Gastrocnemius medialis (tissue), 4 donors: ENCODE results near the gene C19orf25. TPM values are rescaled to one million over a fixed set of nuclear protein-coding genes. Genes with fewer than 3 reads are reported as not detected.

ENCODE experiments used
- ATAC-seq, 2 donors: fragments of 150-250 bp; one replicate each; pipeline ENCODE4 v1.9.1; 2016
- DNase-seq, 2 donors: peaks; one replicate each; pipeline ENCODE4 v3.0.0-alpha.2; 2019
- H3K27ac ChIP-seq, 4 donors: fragments of 200-600 bp; sonication (generic); 1 replicate in 1 of 4; 2 replicates in 3 of 4; pipeline ENCODE4 v1.5.1; 2016 to 2018; ENCODE audit warnings: mild to moderate bottlenecking in 2 of 4, moderate library complexity in 1 of 4
- H3K27me3 ChIP-seq, 3 donors: fragments of 200-600 bp; sonication (generic) in 2 of 3; 1 replicate in 1 of 3; 2 replicates in 2 of 3; pipeline versions ENCODE4 v1.5.1 to v1.6.0; 2016 to 2019; ENCODE audit warnings: mild to moderate bottlenecking in 1 of 3, moderate library complexity in 1 of 3
- H3K36me3 ChIP-seq, 2 donors: fragments of 200-600 bp; sonication (generic) in 1 of 2; one replicate each; pipeline ENCODE4 v1.5.1; 2017 to 2018
- H3K4me1 ChIP-seq, 2 donors: fragments of 200-600 bp; sonication (generic) in 1 of 2; one replicate each; pipeline ENCODE4 v1.5.1; 2016 to 2017; ENCODE audit warnings: mild to moderate bottlenecking in 2 of 2
- H3K4me3 ChIP-seq, 4 donors: fragments of 200-600 bp; sonication (generic) in 3 of 4; 1 replicate in 1 of 4; 2 replicates in 3 of 4; pipeline ENCODE4 v1.5.1; 2016 to 2019; ENCODE audit warnings: mild to moderate bottlenecking in 2 of 4
- H3K9me3 ChIP-seq, 3 donors: fragments of 200-600 bp; sonication (generic) in 2 of 3; 1 replicate in 1 of 3; 2 replicates in 2 of 3; pipeline ENCODE4 v1.5.1; 2016 to 2019
- CTCF ChIP-seq, 5 experiments: fragments of 450-650 bp in 3 of 5; fragments of 200-600 bp in 2 of 5; sonication (generic) in 2 of 5; IDR thresholded peaks in 4 of 5; conservative IDR thresholded peaks in 1 of 5; 1 replicate in 4 of 5; 2 replicates in 1 of 5; pipeline ENCODE4 v1.5.1; 2016 to 2019; ENCODE audit warnings: antibody characterized with exemption in 5 of 5, mild to moderate bottlenecking in 3 of 5, moderate library complexity in 3 of 5
- POLR2A ChIP-seq, 2 donors: fragments of 450-650 bp; IDR thresholded peaks; one replicate each; pipeline ENCODE4 v1.6.1; 2017; ENCODE audit warnings: antibody characterized with exemption in 2 of 2, mild to moderate bottlenecking in 2 of 2, moderate library complexity in 2 of 2
- in situ Hi-C, 4 donors: fragments of 200-750 bp; cut with MboI; loops; one replicate each; pipeline versions ENCODE4 v1.15.0 to v1.8.0; 2017; ENCODE audit warnings: low sequenced_read_pairs in 4 of 4
- intact Hi-C: fragments of 100-400 bp; cut with DNase I; formaldehyde crosslinking; loops from one replicate; pipeline ENCODE4 v1.15.1; 2023; ENCODE audit warnings: low total_unique reads
- total RNA-seq, 4 donors: library from RNA; depleted of rRNA; stranded (reverse); fragments of >200 nt; gene quantifications; one replicate each; pipeline versions ENCODE4 v1.1.0 to v1.2.3, GENCODE V29; 2016

The C19orf25 gene
- total RNA-seq, 4 donors from 2014 or later: 18.7 to 25.7 (median 19.9) TPM

GRCh38 chr19:1497578-1498235 lies 18.7 kb upstream of the C19orf25 start:
- no peaks in the 10 kb centered on the region for H3K9me3 ChIP-seq
- no peaks in the 10 kb centered on the region for H3K36me3 ChIP-seq
- H3K27ac ChIP-seq: no peak overlapping the region
- no peak for ATAC-seq
- H3K27me3 ChIP-seq: peaks cover 7 to 17% (median 16%) of the 10 kb centered on the region in 3 donors
- intact Hi-C loops (no loop called here), in situ Hi-C loops (no loop called here)
- H3K4me3 ChIP-seq: no peak overlapping the region
- no peak for TF ChIP-seq CTCF (IDR thresholded peaks at IDR 0.05 in 4 of 5, conservative IDR thresholded peaks at IDR 0.05 in 1 of 5)
- no peak for TF ChIP-seq POLR2A (IDR thresholded peaks at IDR 0.05)
- no peak for DNase-seq
- no peaks in the 10 kb centered on the region for H3K4me1 ChIP-seq

- peaks cover 6 to 17% (median 16%) of the 10 kb centered on the region in 3 donors for H3K27me3 ChIP-seq
- no peak for ATAC-seq
- no peak overlapping the region for H3K27ac ChIP-seq
- no peak for TF ChIP-seq POLR2A (IDR thresholded peaks at IDR 0.05)
- H3K36me3 ChIP-seq: no peaks in the 10 kb centered on the region
- intact Hi-C loops (no loop called here), in situ Hi-C loops (no loop called here)
- H3K9me3 ChIP-seq: no peaks in the 10 kb centered on the region
- no peak overlapping the region for H3K4me3 ChIP-seq
- no peaks in the 10 kb centered on the region for H3K4me1 ChIP-seq
- no peak for DNase-seq
Measured at GRCh38 chr19:1496714-1497577, 17.9 kb upstream of the C19orf25 start.

GRCh38 chr19:1495799-1496713 lies 17.0 kb upstream of the C19orf25 start:
- DNase-seq (no peak), ATAC-seq (no peak)
- Histone ChIP-seq H3K4me3 (no peak overlapping the region), H3K4me1 (peaks cover 4 to 5% of the 10 kb centered on the region in 2 donors), H3K36me3 (no peaks in the 10 kb centered on the region), H3K9me3 (no peaks in the 10 kb centered on the region), H3K27ac (no peak overlapping the region), H3K27me3 (peaks cover 6 to 16% (median 14%) of the 10 kb centered on the region in 3 donors)
- TF ChIP-seq CTCF (IDR thresholded peaks at IDR 0.05 in 4 of 5, conservative IDR thresholded peaks at IDR 0.05 in 1 of 5): no peak
- no peak for TF ChIP-seq POLR2A (IDR thresholded peaks at IDR 0.05)
- in situ Hi-C loops (no loop called here), intact Hi-C loops (no loop called here)

- TF ChIP-seq POLR2A (IDR thresholded peaks at IDR 0.05) (no peak), CTCF (IDR thresholded peaks at IDR 0.05 in 4 of 5, conservative IDR thresholded peaks at IDR 0.05 in 1 of 5) (no peak)
Measured at GRCh38 chr19:1495051-1495798, 16.2 kb upstream of the C19orf25 start.

More at GRCh38 chr19:1495051-1495798, 16.2 kb upstream of the C19orf25 start:
- Histone ChIP-seq H3K36me3 (no peaks in the 10 kb centered on the region), H3K9me3 (no peaks in the 10 kb centered on the region), H3K4me3 (no peak overlapping the region), H3K27me3 (peaks cover 6 to 16% (median 12%) of the 10 kb centered on the region in 3 donors), H3K27ac (no peak overlapping the region), H3K4me1 (peaks cover 4 to 5% of the 10 kb centered on the region in 2 donors)
- no peak for DNase-seq
- no peak for ATAC-seq
- intact Hi-C loops: no loop called here
- in situ Hi-C loops: no loop called here
